Pons (tissue), 1 donor: ENCODE measurements around the gene MAN1A2.
"Not testable (repeated sequence)": the region's sequence is repeated elsewhere in the genome, so short reads cannot be mapped to it uniquely, and the experiment has no call there.

Source experiments
- DNase-seq: peaks from one replicate; pipeline ENCODE4 v3.0.0-alpha.2; 2016; ENCODE audit warnings: low spot score

The MAN1A2 gene

GRCh38 chr1:117367046-117368025, at the start of gene MAN1A2:
MAN1A2 (plus strand) TSS chr1:117367449; CDS start chr1:117368184, 735 bp downstream.
- peak; percentile 78 for DNase-seq

DNA sequence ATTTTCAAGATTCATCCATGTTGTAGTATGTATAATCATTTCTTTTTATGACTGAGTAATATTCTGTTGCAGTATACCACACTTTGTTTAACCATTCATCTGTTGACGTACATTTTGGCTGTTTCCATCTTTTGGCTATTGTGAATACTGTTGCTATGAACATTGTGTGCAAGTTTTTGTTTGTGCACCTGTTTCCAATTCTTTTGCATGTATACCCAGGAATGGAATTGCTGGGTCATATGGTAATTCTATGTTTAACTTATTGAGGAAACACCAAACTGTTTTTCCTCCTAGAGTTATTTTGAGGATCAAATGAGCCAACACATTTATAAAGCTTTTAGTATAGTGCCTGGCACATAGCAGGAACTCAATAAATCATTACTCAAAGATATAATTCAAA, 49.2 kb upstream of the MAN1A2 start:
- DNase-seq: no peak

- no peak for DNase-seq
Measured at GRCh38 chr1:117318426-117318825, 48.8 kb upstream of the MAN1A2 start.

DNA sequence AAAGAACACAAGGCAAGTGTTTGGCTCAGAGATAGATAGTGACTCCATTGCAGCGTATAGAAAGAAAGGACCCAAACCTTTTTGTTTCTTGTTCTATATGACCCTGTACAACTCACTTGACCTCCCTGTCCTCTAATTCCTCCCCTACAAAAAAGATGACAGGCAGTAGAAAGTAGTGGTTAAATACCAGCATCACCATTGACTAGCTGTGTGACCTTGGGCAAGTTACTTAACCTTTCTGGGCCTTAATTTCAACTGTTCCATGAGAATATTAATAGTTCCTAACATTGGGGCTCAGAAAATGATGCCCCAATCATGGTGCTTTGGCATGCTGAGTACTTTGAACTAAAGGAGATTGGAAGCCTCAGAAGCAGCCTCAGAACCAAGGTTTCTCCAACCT, 46.7 kb upstream of the MAN1A2 start:
- no peak for DNase-seq

DNA sequence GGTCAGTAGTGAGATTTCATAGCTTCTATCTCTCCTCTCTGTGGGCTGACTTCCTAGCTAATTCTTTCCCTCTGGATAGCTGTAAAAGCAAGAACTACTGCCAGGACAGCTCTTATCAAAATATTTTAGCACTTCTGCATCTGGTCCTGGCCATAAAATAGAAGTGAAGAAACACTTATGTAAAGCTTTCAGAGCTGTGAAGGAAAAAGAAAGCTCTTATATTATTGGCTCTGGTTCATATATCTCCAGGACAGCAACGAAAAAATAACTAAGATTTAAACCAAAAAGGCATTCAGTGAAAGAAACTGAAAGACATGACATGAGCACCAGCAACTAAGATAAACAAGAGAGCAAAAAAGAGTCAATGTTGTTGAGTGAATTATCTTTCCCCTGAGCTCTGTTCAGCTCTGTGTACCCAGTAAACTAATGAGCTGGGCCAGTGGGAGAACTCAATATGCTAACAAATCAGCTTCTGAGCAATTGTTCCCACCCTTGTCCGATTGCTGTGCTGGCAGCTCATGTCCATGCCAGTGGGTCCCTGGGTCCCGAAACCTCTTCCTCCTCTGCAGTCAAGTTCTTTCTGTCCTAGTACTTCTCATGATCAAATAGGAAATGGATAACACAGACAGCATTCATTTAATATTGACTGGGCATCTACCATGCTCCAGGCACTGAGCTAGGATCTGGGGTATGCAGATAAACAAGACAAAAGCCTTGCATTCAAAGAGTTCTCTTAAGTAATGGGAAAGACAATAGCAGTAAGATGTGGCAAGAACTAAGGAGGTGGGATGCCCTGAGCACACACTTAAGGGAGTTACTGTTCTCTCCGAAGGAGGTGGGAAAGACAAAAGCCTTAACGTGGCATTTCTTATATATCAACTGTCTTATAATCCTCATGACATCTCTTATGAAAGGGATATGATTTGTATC, 45.3 kb upstream of the MAN1A2 start:
- no peak for DNase-seq

GRCh38 chr1:117324357-117324756, 42.9 kb upstream of the MAN1A2 start:
- DNase-seq: no peak

GRCh38 chr1:117326035-117326434, 41.2 kb upstream of the MAN1A2 start:
- DNase-seq: not testable (repeated sequence)

DNA sequence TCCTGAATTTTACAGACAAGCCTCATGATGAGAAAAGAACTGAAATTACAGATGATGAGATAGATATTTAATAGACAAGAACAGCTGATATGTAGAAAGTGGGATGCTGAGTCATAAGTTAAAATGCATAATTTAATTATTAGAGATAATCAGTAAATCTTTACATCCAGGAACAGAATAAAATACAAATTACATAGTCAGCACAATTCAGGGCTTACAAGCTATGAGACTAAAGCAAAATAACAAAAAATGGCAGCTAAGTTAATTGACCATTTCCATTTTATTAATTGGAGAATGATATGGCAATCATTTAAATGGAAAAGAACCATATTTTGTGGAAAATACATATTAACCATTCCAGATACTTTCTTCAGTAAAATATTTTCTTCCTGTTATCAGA, 40.2 kb upstream of the MAN1A2 start:
- DNase-seq: no peak

DNA sequence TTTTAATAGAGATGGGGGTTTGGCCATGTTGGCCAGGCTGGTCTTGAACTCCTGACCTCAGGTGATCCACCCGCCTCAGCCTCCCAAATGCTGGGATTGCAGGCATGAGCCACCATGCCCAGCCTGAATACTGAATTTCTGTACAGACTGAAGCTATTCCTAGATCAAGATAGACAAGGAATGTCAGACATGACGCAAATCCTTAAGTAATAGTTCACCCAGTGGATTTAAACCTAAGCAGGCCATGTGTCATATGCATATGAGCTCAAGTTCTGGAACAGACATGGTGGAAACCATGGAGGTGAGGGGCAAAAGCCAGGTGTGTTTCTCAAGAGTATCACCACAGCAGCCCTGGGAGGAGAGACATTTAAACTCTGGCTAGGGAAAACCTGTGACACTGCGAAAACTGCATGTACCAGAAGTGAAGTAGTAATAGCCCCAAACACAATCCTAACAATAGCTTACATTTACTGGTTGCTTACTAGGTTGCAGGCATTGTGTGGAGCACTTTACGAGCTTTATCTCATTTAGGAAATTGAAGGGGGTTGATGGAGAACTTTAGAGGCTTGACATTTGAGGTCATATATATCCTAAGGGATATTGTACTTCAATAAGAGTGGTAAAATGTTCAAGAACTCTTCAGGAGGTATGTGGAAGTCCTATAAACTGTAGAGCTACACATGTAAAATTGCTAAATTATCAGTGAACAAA, 31.7 kb upstream of the MAN1A2 start:
- no peak for DNase-seq

- DNase-seq: peak; percentile 73
Measured at GRCh38 chr1:117336088-117336817, 31.0 kb upstream of the MAN1A2 start.

DNA sequence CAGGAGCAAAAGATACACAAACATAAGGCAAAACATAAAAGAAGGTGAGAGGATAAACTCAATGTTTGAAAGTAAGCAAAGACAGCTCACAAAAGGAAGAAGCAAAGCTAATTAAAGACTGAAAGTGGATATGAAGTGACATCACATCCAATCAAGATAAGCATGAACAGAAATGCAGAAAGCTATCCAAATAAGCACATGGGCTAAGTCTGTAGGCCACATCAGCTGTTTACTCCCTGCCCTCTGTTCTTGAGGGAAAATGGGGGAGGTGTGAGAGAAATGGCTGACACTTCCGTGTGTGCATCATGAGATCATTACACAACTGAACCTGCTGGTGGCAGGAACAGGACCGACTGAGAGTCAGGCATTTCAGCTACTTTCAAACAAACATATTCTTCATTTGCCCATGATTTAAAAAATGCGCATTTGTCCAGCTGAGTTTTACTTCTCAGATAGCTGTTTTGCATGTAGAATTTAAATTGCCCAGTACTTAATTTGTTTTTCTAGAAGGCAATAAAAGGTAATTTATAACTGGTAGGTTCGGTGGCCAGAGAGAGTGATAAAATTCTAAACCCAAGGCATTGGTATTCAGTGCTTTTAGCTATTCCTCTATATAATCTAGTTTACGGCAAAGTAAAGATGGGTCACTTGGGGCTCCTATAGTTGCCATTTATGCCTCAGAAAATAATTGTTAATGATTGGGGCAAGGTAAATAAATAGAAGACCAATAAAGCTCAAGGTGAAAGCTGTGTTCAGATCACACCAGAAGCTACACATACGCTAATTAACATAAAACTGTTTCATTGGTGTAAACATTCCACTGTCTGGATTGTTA, 27.2 kb upstream of the MAN1A2 start:
- DNase-seq: no peak

DNA sequence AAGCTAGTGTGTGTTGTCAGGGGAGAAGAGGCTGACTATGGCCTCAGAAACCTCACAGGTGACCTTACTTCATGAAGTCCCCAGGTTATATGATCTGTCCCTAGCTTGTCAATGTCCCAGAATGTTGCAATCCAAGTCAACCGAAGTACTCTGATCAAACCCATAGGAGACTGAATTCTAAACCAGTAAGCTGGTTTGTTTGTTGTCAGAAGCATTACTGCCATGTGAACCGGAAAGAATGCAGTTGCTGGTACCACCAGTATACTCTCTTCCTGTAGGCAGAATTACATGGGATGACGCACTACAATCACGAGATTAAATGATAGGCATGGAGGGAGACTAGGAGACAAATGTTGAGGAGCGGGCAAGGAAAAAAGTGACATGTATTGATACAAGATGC, 26.1 kb upstream of the MAN1A2 start:
- no peak for DNase-seq

DNA sequence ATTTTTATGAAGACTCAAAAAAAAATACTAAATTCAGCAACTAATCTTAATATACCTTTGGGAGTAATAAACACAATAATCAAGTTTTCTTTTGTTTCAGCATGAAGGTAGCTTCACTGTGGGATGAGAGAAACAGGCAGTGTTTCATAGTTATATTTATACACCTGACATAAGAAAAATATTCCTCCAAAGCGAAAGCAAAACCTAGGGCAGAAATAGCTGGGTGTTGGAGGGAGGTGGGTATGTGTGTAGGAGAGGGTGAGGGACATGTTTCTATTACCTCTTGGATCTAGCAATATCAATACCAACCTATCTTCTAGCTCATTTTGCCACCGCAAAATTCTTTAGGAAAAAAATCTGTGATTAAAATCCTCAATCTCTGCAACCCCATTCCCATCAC, 24.9 kb upstream of the MAN1A2 start:
- DNase-seq: no peak

DNA sequence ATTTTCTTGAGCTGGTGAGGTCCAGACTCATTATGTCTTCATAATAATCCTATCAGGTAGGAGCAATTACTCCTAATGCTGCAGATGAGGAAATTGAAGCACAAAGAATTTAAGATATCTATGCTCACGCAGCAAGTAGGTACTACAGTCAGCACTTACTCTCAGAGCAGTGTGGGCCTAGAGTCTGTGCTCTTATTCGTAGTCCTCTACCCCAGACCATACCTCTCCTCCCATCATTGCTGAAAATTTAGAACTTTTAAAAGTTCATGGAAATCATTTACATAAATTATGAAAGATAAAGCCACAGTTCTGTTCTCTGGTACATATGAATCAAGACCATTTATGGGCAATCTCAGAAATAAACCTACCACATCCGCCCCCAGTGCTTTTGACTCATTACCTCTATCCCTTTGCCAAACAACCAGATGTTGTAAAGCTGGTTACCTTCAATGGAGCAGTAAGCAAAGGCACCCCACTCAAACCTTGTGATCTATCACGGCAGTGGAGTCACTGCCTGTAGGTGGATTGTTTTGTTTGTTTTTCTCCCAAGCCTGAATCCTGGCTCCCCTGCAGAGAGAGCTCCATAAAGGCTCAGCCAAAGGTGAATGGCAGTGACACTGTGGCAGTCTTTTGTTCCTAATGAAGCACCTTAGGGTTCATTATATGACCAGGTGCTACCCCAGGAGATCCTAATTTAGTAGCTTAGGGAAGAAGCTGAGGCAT, 20.9 kb upstream of the MAN1A2 start:
- DNase-seq: no peak

- no peak for DNase-seq
Measured at GRCh38 chr1:117347907-117348306, 19.3 kb upstream of the MAN1A2 start.

- DNase-seq: not testable (repeated sequence)
Measured at GRCh38 chr1:117352695-117353094, 14.6 kb upstream of the MAN1A2 start.

GRCh38 chr1:117357833-117358603, 9.2 kb upstream of the MAN1A2 start:
- DNase-seq: not testable (repeated sequence)

DNA sequence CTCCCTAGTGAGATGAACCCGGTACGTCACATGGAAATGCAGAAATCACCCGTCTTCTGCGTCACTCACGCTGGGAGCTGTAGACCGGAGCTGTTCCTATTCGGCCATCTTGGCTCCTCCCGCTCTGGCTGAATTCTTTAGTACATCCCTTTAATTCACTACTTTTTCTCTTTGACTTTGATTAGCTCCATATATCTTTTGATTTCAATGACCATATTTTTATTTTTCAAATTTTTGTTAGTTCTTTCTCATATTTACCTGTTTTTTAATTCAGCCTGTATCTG, 8.7 kb upstream of the MAN1A2 start:
- not testable (repeated sequence) for DNase-seq
